IPS-NIHi7 (cell line): ENCODE results near the gene LHB.
A peak's percentile ranks its signal among the peaks of the same experiment; 100 is the strongest.

ENCODE experiments used
- DNase-seq: peaks from one replicate; pipeline ENCODE4 v3.0.0; 2012; ENCODE audit warnings: mixed read lengths; ENCODE audit errors: extremely low spot score

The LHB gene

GRCh38 chr19:48985711-48986110 lies 31.2 kb downstream of the LHB start:
- DNase-seq = no peak

- no peak for DNase-seq
These were observed 34.6 kb downstream of the LHB start for GRCh38 chr19:48982280-48982679.

DNA sequence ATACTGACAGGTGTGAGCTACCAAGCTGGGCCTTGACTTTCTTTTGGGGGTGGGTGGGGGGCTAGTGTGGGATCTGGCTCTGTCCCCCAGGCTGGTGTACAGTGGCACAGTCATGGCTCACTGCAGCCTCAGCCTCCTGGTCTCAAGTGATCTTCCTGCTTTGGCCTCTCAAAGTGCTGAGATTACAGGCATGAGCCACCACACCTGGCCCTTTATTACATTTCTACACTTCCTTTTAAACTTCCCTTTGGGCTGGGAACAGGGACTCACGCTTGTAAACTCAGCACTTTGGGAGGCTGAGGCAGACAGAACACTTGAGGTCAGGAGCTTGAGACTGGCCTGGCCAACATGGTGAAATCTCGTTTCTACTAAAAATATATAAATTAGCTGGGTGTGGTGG lies 39.8 kb downstream of the LHB start:
- DNase-seq = no peak

- DNase-seq = peak; percentile 60
These were observed 40.7 kb downstream of the LHB start for GRCh38 chr19:48975947-48976847.

DNA sequence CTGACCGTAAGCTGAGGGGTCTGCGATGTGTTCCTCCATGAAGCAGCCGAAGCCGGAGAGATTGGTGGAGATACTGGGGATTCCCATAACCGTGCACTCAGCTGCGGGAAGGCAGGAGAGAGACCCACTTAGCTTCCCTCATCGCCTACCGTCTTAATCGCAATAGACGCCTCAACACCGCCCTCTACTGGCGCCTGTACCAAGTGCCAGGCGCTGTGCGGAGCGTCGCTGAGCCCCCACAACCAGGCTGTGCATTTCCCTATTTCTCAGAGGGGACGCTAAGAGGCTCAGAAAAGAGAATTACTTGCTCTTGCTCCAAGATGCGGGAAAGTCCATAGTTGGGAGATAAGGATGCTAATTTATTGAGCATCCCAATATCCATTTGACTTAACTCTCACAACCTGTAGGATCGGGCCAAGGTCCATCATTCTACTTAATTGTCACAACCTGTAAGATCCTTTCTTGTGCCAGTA lies 45.9 kb downstream of the LHB start:
- DNase-seq = peak; percentile 88

DNA sequence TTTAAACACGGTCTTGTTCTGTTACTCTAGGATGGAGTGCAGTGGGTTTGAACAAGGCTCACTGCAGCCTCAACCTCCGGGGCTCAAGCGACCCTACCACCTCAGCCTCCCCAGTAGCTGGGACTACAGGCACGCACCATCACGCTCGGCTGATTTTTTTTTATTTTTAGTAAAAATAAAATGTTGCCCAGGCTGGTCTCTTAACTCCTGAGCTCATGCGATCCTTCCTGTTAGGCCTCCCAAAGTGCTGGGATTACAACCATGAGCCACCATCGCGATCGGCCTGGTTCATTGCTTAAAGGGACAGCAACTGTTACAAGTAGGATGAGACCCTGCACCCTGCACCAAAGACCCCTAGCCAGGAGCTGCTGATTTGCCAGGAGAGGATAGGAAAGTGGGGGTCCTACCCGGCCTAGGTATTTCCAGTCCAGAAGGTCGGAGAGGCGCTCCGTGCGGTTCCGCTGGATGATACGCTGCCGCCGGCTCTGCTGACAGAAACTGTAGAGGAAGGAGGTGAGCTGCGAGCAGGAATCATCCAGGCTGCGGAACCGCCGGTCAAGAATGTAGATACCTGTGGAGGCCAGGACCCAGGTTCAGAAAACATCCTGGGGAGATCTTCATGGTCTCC lies 46.6 kb downstream of the LHB start:
- no peak for DNase-seq

GRCh38 chr19:48969276-48970138 lies 47.4 kb downstream of the LHB start:
- no peak for DNase-seq

DNA sequence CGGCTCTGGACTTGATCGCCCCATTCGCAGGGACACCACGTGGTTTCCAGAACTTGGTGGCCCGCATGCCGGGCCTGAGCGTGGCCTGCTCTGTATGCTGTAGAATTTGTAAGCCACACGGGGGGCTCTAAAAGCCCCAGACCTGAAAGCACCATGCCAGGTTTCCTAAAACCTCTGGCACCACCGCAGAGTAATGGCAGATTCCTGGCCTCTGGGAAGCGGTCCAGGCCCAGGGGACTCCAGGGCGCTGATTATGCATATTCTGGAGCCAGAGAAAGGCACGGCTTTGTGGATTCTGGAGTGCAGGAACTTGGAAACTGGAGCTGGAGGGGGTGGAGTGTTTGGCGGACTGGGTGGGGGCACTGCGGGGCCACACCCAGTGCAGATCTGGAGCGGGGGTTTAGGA lies 48.1 kb downstream of the LHB start:
- DNase-seq = no peak

DNA sequence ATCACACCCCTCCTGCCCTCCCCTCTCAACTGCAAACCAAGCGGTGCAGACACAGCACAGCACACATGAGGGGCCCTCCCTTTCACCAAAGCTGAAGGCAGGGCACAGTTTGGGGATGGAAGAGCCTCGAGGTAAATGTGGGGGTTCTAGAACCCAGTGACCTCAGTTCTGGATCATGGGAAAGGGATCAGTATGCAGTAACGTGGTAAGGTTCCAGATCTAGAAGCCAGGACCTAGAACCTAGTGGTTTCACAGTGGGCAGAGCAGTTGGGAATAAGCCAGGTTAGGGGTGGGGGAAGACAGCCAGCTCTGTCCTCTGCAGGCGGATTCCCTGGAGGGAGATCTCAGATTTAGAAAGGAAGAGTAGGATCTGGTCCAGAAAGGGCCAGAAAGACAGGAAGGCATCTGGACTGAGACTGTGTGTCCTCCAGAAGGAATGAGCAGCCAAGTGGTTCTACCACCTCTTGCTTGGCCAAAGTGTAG lies 48.7 kb downstream of the LHB start:
- DNase-seq = no peak

- DNase-seq = no peak
These were observed 49.3 kb downstream of the LHB start for GRCh38 chr19:48967346-48968178.

DNA sequence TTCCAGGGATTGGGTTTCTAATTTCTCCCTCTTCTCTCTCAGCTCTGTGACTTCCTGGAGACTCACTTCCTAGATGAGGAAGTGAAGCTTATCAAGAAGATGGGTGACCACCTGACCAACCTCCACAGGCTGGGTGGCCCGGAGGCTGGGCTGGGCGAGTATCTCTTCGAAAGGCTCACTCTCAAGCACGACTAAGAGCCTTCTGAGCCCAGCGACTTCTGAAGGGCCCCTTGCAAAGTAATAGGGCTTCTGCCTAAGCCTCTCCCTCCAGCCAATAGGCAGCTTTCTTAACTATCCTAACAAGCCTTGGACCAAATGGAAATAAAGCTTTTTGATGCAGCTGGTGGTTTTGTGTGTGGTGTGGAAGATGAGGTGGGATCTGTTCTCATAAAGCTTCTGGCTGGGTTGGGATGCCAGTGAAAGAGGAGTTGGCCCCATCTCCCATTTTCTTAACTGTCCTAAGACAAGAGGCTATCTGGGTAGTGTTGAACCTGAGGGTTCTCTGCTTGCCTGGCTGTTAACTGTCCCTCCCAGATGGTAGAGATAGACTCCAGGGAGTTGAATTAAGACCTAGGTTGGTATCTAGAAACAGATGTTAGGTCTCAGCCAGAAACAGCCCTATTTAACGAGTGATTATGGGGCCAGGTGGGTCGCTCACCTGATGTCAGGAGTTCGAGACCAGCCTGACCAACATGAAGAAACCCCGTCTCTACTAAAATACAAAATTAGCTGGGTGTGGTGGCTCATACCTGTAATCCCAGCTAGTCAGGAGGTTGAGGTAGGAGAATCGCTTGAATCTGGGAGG lies 50.1 kb downstream of the LHB start:
- no peak for DNase-seq
